IPS-18a (cell line): Measurements from ENCODE around the gene AP3B1.

ENCODE experiments used
- H3K27ac ChIP-seq: one replicate; pipeline ENCODE4 v1.5.1; 2013; ENCODE audit warnings: low read length
- H3K27me3 ChIP-seq: one replicate; pipeline ENCODE4 v1.6.1; 2013; ENCODE audit warnings: mild to moderate bottlenecking, low read length; ENCODE audit not compliant: control insufficient read depth, insufficient read depth
- H3K36me3 ChIP-seq: one replicate; pipeline ENCODE4 v1.6.1; 2013; ENCODE audit warnings: low read depth, low read length; ENCODE audit not compliant: control insufficient read depth
- H3K4me1 ChIP-seq: one replicate; pipeline ENCODE4 v1.6.1; 2013; ENCODE audit warnings: low read depth, low read length; ENCODE audit not compliant: control insufficient read depth
- H3K4me3 ChIP-seq: one replicate; pipeline ENCODE4 v1.5.1; 2013; ENCODE audit warnings: low read length
- H3K9ac ChIP-seq: one replicate; pipeline ENCODE4 v1.6.1; 2013; ENCODE audit warnings: mild to moderate bottlenecking, low read length, moderate library complexity
- H3K9me3 ChIP-seq: one replicate; pipeline ENCODE4 v1.6.1; 2013; ENCODE audit warnings: low read depth, low read length; ENCODE audit not compliant: control insufficient read depth

The AP3B1 gene

DNA sequence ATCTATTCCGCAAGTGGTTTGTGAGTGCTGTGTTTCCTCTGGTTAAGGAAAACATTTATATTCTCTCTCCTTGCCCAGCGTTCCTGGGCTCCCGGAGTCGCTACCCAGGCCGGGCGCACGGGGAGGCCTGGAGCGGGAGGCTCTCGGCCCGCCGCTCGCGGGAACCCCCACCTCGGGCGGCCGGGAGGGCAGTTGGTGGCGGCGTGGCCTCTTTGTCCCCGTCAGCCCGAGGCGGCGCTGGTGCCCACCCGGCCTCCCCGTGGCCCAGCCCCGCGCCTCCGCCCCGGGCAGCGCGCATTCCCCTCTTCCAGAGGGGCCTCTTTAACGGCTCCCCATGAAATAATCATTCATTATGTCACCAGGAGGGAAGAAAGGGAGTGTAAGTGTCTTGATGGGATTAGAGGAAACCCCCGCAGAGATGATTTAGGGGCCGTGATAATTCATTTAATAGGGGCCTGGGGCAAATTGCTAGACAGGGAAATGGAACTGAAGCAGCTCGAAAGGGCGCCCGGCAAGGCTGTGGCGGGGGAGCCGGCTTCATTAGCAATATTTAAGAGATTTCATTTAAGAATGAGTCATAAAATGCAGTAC is 336.5 kb downstream of the AP3B1 start:
- H3K9ac ChIP-seq = no peak overlapping the region
- peaks cover 87% of the 10 kb centered on the region for H3K27me3 ChIP-seq
- peak overlapping the region; percentile 57 for H3K4me3 ChIP-seq
- no peaks in the 10 kb centered on the region for H3K9me3 ChIP-seq
- H3K36me3 ChIP-seq = no peaks in the 10 kb centered on the region
- no peak overlapping the region for H3K27ac ChIP-seq
- peaks cover 28% of the 10 kb centered on the region for H3K4me1 ChIP-seq

DNA sequence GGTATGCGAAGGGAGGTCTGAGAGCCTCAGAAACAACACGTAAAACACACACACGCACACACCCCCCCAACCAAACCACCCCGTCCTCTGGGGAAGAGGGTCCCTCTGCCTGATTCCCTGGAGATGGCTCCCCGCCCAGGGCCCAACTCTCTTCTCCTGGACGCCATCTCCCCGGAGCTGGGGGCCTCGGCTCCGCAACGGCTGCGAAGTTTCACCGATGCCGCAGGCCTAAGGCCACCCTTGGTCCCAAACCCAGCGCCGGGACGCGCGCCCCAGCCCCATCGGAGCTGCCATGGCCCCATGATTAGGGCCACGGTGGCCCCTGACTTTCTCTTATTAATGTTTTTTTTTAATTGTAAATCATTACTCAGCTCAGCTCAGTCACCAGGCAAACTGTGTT is 337.0 kb downstream of the AP3B1 start:
- Histone ChIP-seq H3K36me3 (no peaks in the 10 kb centered on the region), H3K27ac (no peak overlapping the region), H3K9ac (no peak overlapping the region), H3K4me1 (peaks cover 28% of the 10 kb centered on the region), H3K4me3 (peak overlapping the region; percentile 57), H3K9me3 (no peaks in the 10 kb centered on the region), H3K27me3 (peaks cover 82% of the 10 kb centered on the region)

DNA sequence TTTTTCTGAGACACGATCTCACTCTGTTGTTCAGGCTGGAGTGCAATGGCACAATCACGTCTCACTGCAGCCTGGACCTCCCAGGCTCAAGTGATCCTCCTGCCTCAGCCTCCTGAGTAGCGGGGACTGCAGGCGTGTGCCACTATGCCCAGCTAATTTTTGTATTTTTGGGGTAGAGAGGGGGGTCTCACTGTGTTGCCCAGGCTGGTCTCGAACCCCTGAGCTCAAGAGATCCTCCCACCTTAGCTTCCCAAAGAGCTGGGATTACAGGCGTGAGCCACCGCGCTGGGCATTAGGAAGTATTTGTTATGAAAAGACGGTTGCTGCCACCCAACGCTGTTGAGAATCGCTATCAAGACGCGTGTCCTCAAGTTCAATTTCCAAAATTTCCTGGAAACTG is 337.4 kb downstream of the AP3B1 start:
- H3K4me3 ChIP-seq = peak overlapping the region; percentile 57
- peaks cover 28% of the 10 kb centered on the region for H3K4me1 ChIP-seq
- no peak overlapping the region for H3K9ac ChIP-seq
- peaks cover 78% of the 10 kb centered on the region for H3K27me3 ChIP-seq
- H3K9me3 ChIP-seq = no peaks in the 10 kb centered on the region
- H3K36me3 ChIP-seq = no peaks in the 10 kb centered on the region
- H3K27ac ChIP-seq = no peak overlapping the region

DNA sequence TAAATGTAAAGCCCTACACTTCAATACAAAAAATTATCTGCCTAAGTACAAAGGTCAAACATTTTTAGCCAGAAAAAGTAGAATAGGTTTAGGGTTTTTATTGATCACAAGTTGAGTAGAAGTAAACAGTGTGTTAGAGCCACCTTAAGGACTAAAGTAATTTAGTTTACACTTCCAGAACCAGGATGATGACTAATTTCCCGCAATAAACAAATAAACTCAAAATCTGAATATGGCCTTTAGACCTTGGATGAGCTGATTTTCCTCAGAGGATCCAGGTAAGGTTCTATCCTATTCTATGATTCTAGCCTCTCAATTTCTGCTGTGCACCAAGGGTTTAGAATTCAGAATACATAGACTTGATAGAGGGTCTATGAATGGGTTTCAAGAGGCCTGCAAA is 338.9 kb downstream of the AP3B1 start:
- no peaks in the 10 kb centered on the region for H3K36me3 ChIP-seq
- no peak overlapping the region for H3K27ac ChIP-seq
- H3K4me3 ChIP-seq = no peak overlapping the region
- H3K4me1 ChIP-seq = peaks cover 24% of the 10 kb centered on the region
- peaks cover 63% of the 10 kb centered on the region for H3K27me3 ChIP-seq
- no peaks in the 10 kb centered on the region for H3K9me3 ChIP-seq
- H3K9ac ChIP-seq = no peak overlapping the region

DNA sequence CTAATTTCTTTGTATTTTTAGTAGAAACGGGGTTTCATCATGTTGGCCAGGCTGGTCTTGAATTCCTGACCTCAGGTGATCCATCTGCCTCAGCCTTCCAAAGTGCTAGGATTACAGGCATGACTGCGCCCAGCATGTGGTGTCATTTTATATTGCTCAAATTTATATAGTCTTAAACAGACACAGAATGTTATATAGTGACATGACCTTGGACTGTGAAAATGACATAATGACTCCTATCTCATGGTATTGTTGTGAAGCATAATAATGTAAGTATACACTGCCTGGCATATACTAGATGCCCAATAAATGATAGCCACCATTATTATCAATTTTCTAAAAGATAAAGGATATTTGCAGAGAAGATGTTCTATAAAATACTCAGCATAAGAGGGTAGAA is 341.1 kb downstream of the AP3B1 start:
- H3K36me3 ChIP-seq = no peaks in the 10 kb centered on the region
- no peak overlapping the region for H3K9ac ChIP-seq
- peaks cover 2% of the 10 kb centered on the region for H3K4me1 ChIP-seq
- no peak overlapping the region for H3K4me3 ChIP-seq
- no peak overlapping the region for H3K27ac ChIP-seq
- peaks cover 41% of the 10 kb centered on the region for H3K27me3 ChIP-seq
- H3K9me3 ChIP-seq = no peaks in the 10 kb centered on the region

DNA sequence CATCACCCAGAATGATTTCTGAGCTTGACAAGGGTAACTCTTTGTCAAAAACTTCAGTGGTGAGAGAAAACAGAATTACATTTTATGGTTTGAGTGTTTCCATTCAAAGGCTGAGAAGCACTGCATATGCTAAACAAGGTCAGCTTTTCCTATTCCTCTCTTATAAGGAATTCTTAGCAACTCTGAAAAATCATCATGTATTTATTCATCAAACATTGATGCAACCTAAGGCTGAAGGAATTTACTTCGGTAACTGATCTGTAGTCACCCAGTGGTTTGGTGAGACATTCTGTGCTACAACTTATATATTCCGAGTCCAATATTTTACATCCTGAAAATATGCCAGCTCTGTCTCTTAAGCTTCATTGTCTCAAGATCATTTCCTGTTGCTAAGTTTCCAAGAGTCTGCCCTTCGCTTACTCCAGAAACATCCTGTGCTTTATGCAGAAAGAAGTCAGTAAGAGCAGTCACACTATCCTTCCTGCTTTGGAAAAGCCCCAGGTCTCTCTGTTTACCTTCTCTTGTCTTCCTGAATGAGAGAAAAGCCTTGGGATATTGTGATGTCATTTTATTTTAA is 341.8 kb downstream of the AP3B1 start:
- Histone ChIP-seq H3K9ac (no peak overlapping the region), H3K4me3 (no peak overlapping the region), H3K27ac (no peak overlapping the region), H3K9me3 (no peaks in the 10 kb centered on the region), H3K36me3 (no peaks in the 10 kb centered on the region), H3K27me3 (peaks cover 34% of the 10 kb centered on the region), H3K4me1 (no peaks in the 10 kb centered on the region)
